Activated B cell treated with CpG ODN at 0.5 μM for 24 hours (primary cell): ENCODE results near the gene BCKDHA. TPM values are rescaled to one million over a fixed set of nuclear protein-coding genes. Genes with fewer than 3 reads are reported as not detected.

Experiments
- ATAC-seq: fragments of 200-7000 bp; cut with Tn5 transposase; one replicate; pipeline ENCODE4 v1.10.0; 2021; ENCODE audit warnings: low read depth, mild to moderate bottlenecking, moderate library complexity
- CTCF ChIA-PET: fragments of 350-600 bp; sonication (Branson Sonifier 250); formaldehyde crosslinking; loops from one replicate; lab custom pipeline; 2021; ENCODE audit warnings: antibody characterized with exemption; lab: Charles Lee
- POLR2A ChIA-PET: fragments of 350-600 bp; sonication (Branson Sonifier 250); formaldehyde crosslinking; loops from one replicate; lab custom pipeline; 2021; ENCODE audit warnings: antibody characterized with exemption; lab: Charles Lee
- DNase-seq: peaks from one replicate; pipeline ENCODE4 v3.0.0; 2022
- H3K27ac Mint-ChIP-seq: one replicate; pipeline ENCODE4 v1.8.0; 2020; ENCODE audit warnings: mixed read lengths
- H3K27me3 Mint-ChIP-seq: one replicate; pipeline ENCODE4 v1.8.0; 2021; ENCODE audit warnings: mixed read lengths
- H3K36me3 Mint-ChIP-seq: one replicate; pipeline ENCODE4 v1.8.0; 2021; ENCODE audit warnings: low read depth, mixed read lengths
- H3K4me1 Mint-ChIP-seq: one replicate; pipeline ENCODE4 v1.8.0; 2021; ENCODE audit warnings: mixed read lengths
- H3K4me3 Mint-ChIP-seq: one replicate; pipeline ENCODE4 v1.8.0; 2020; ENCODE audit warnings: mild to moderate bottlenecking, mixed read lengths
- H3K9me3 Mint-ChIP-seq: one replicate; pipeline ENCODE4 v1.8.0; 2020; ENCODE audit warnings: mixed read lengths
- intact Hi-C: fragments of 100-400 bp; cut with micrococcal nuclease; formaldehyde crosslinking; loops from one replicate; pipeline ENCODE4 v1.15.1; 2024
- total RNA-seq: library from RNA; stranded (reverse); gene quantifications from 2 replicates; pipeline ENCODE4 v1.2.3, GENCODE V29; 2022
- TF ChIP-seq, protein P1 (sequence below): fragments of 200-600 bp; IDR thresholded peaks from one replicate; pipeline ENCODE4 v1.8.0; 2022; ENCODE audit warnings: antibody characterized with exemption, mild to moderate bottlenecking

BCKDHA gene
- total RNA-seq, 1 donor from 2014 or later, result 22.2 TPM

GRCh38 chr19:41384351-41384750, 13.3 kb upstream of the BCKDHA start:
- ChIA-PET POLR2A (no interaction called here), CTCF (no interaction called here)
- Mint-ChIP-seq H3K27me3 (no peaks in the 10 kb centered on the region), H3K4me1 (no peaks in the 10 kb centered on the region), H3K9me3 (no peaks in the 10 kb centered on the region), H3K27ac (no peak overlapping the region), H3K36me3 (peaks cover 39% of the 10 kb centered on the region), H3K4me3 (no peak overlapping the region)
- TF ChIP-seq, protein P1, sequence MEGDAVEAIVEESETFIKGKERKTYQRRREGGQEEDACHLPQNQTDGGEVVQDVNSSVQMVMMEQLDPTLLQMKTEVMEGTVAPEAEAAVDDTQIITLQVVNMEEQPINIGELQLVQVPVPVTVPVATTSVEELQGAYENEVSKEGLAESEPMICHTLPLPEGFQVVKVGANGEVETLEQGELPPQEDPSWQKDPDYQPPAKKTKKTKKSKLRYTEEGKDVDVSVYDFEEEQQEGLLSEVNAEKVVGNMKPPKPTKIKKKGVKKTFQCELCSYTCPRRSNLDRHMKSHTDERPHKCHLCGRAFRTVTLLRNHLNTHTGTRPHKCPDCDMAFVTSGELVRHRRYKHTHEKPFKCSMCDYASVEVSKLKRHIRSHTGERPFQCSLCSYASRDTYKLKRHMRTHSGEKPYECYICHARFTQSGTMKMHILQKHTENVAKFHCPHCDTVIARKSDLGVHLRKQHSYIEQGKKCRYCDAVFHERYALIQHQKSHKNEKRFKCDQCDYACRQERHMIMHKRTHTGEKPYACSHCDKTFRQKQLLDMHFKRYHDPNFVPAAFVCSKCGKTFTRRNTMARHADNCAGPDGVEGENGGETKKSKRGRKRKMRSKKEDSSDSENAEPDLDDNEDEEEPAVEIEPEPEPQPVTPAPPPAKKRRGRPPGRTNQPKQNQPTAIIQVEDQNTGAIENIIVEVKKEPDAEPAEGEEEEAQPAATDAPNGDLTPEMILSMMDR, result no peak
- DNase-seq, result no peak
- no peak for ATAC-seq
- intact Hi-C loops, result no loop called here

DNA sequence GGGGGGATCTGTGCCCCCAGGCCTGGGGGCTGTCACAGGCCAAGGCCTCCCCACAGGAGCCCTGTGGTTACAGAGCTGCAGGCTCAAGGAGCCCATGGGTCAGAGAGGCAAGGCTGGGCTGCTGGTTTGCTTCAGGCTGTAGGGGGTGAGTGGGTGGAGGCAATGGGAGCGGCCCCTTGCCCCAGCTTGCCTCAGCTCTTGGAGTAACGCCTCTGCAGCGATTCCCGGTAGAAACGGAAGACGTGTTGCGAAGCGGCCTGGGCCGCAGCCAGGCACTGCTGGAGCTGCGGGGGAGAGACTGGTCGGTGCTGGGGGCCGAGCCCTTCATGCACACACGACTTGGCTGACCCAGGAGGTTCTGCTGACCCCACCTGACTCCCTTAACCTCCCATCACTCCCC, 11.2 kb upstream of the BCKDHA start:
- intact Hi-C loops, result no loop called here
- Mint-ChIP-seq H3K4me3 (no peak overlapping the region), H3K4me1 (no peaks in the 10 kb centered on the region), H3K36me3 (peaks cover 57% of the 10 kb centered on the region), H3K9me3 (no peaks in the 10 kb centered on the region), H3K27ac (no peak overlapping the region), H3K27me3 (no peaks in the 10 kb centered on the region)
- POLR2A ChIA-PET, result interaction anchor here (1.2 kb wide), 1 partner anchor 22 kb away, joined by 4 read pairs; the partner anchor contains the start of gene B9D2
- TF ChIP-seq, protein P1, result no peak
- CTCF ChIA-PET, result no interaction called here
- DNase-seq (no peak), ATAC-seq (no peak)

GRCh38 chr19:41391618-41392017, 6.0 kb upstream of the BCKDHA start:
- Mint-ChIP-seq H3K36me3 (peaks cover 59% of the 10 kb centered on the region), H3K4me1 (peaks cover 18% of the 10 kb centered on the region), H3K27me3 (no peaks in the 10 kb centered on the region), H3K27ac (no peak overlapping the region), H3K9me3 (no peaks in the 10 kb centered on the region), H3K4me3 (no peak overlapping the region)
- intact Hi-C loops, result no loop called here
- CTCF ChIA-PET, result no interaction called here
- ATAC-seq (no peak), DNase-seq (no peak)
- TF ChIP-seq, protein P1, result no peak
- POLR2A ChIA-PET, result interaction anchor here (0.7 kb wide), 1 partner anchor 8 kb away, joined by 3 read pairs; no protein-coding TSS in a partner anchor

- intact Hi-C loops, result no loop called here
- Mint-ChIP-seq H3K4me3 (no peak overlapping the region), H3K9me3 (no peaks in the 10 kb centered on the region), H3K4me1 (peaks cover 28% of the 10 kb centered on the region), H3K36me3 (peaks cover 55% of the 10 kb centered on the region), H3K27me3 (no peaks in the 10 kb centered on the region), H3K27ac (no peak overlapping the region)
- ChIA-PET POLR2A (no interaction called here), CTCF (no interaction called here)
- TF ChIP-seq, protein P1, result no peak
- DNase-seq (no peak), ATAC-seq (no peak)
These were observed 4.8 kb upstream of the BCKDHA start for GRCh38 chr19:41392775-41393174.

DNA sequence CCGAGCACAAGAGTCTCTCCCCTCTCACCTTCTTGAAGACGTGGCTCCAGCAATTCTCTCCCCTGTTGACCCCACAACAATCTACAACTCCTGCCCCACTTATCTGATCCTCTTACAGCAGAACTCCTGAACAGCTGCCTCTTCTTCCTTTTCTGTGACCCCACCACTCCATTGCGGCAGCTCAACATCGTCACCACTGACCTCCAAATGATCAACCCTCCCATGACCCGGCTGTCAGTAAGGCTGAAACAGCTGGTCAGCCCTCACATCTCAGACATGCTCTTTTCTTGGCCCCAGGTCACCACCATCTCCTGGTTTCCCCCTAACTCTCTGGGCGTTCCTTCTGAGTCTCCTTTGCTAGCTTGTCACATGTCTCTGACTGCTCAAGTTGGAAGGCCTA, 2.3 kb upstream of the BCKDHA start:
- CTCF ChIA-PET, result interaction anchor here (1.5 kb wide), 1 partner anchor 45 kb away, joined by 3 read pairs; the partner anchor contains the start of gene DMAC2
- POLR2A ChIA-PET, result interaction anchor here (1.3 kb wide), 1 partner anchor 12 kb away, joined by 3 read pairs; no protein-coding TSS in a partner anchor
- H3K9me3 Mint-ChIP-seq, result no peaks in the 10 kb centered on the region
- H3K27me3 Mint-ChIP-seq, result no peaks in the 10 kb centered on the region
- TF ChIP-seq, protein P1, result no peak
- ATAC-seq (no peak), DNase-seq (no peak)
- H3K36me3 Mint-ChIP-seq, result peaks cover 38% of the 10 kb centered on the region
- intact Hi-C loops, result no loop called here
- peak overlapping the region; percentile 1 for H3K4me3 Mint-ChIP-seq
- H3K4me1 Mint-ChIP-seq, result peaks cover 47% of the 10 kb centered on the region
- H3K27ac Mint-ChIP-seq, result peak overlapping the region; percentile 16
